Neuronal stem cell (in vitro differentiated cells): ENCODE results near the gene GPR156.
A peak's percentile ranks its signal among the peaks of the same experiment; 100 is the strongest.

Source experiments
- DNase-seq: peaks from one replicate; pipeline ENCODE4 v3.0.0-alpha.2; 2013; ENCODE audit warnings: low spot score
- H2AFZ ChIP-seq: one replicate; pipeline ENCODE4 v1.6.1; 2013; ENCODE audit warnings: mild to moderate bottlenecking, low read length, inconsistent platforms
- H2AK5ac ChIP-seq: 2 replicates; pipeline ENCODE4 v1.6.1; 2013; ENCODE audit warnings: low read depth, mild to moderate bottlenecking, inconsistent platforms, low read length, moderate library complexity, mixed read lengths
- H2BK120ac ChIP-seq: 2 replicates; pipeline ENCODE4 v1.6.1; 2013; ENCODE audit warnings: low read depth, mild to moderate bottlenecking, inconsistent platforms, low read length, moderate library complexity, mixed read lengths
- H2BK12ac ChIP-seq: one replicate; pipeline ENCODE4 v1.6.1; 2013; ENCODE audit warnings: low read length, inconsistent platforms
- H2BK15ac ChIP-seq: 2 replicates; pipeline ENCODE4 v1.6.1; 2013; ENCODE audit warnings: mild to moderate bottlenecking, low read length, inconsistent platforms, mixed read lengths
- H2BK5ac ChIP-seq: one replicate; pipeline ENCODE4 v1.6.1; 2013; ENCODE audit warnings: inconsistent platforms, mild to moderate bottlenecking, low read length, moderate library complexity
- H3K14ac ChIP-seq: one replicate; pipeline ENCODE4 v1.6.1; 2013; ENCODE audit warnings: low read length, inconsistent platforms
- H3K18ac ChIP-seq: 2 replicates; pipeline ENCODE4 v1.6.1; 2013; ENCODE audit warnings: low read length, inconsistent platforms
- H3K23ac ChIP-seq: 2 replicates; pipeline ENCODE4 v1.6.1; 2013; ENCODE audit warnings: low read depth, mild to moderate bottlenecking, mixed read lengths, low read length, inconsistent platforms; ENCODE audit not compliant: poor library complexity
- H3K27ac ChIP-seq: replicated peaks from 3 replicates; pipeline ENCODE4 v1.5.1; 2013; ENCODE audit warnings: low read length, inconsistent platforms
- H3K27me3 ChIP-seq, 3 experiments: 2 replicates each; pipeline ENCODE4 v1.6.1; 2013; ENCODE audit warnings: low read length in 3 of 3, mild to moderate bottlenecking in 2 of 3, inconsistent platforms in 1 of 3, low read depth in 1 of 3, mixed read lengths in 1 of 3, moderate library complexity in 1 of 3; ENCODE audit not compliant: control insufficient read depth in 3 of 3, insufficient read depth in 3 of 3
- H3K36me3 ChIP-seq, 2 donors: replicated peaks in 1 of 2; 2 replicates each; pipeline ENCODE4 v1.6.1; 2013; ENCODE audit warnings: low read length in 2 of 2; ENCODE audit not compliant: control insufficient read depth in 2 of 2, insufficient read depth in 2 of 2
- H3K4ac ChIP-seq: 2 replicates; pipeline ENCODE4 v1.6.1; 2013; ENCODE audit warnings: inconsistent platforms, mild to moderate bottlenecking, low read length, moderate library complexity
- H3K4me1 ChIP-seq, 2 donors: 1 replicate in 1 of 2; 2 replicates in 1 of 2; pipeline ENCODE4 v1.6.1; 2013; ENCODE audit warnings: low read length in 2 of 2, low read depth in 1 of 2; ENCODE audit not compliant: control insufficient read depth in 2 of 2, insufficient read depth in 1 of 2
- H3K4me2 ChIP-seq: one replicate; pipeline ENCODE4 v1.6.1; 2013; ENCODE audit warnings: mild to moderate bottlenecking, low read length, inconsistent platforms; ENCODE audit not compliant: insufficient read depth, poor library complexity, severe bottlenecking
- H3K4me3 ChIP-seq, 2 donors: 2 replicates each; pipeline ENCODE4 v1.5.1; 2013; ENCODE audit warnings: low read length in 2 of 2, mild to moderate bottlenecking in 2 of 2, inconsistent platforms in 1 of 2, moderate library complexity in 1 of 2
- H3K79me1 ChIP-seq: one replicate; pipeline ENCODE4 v1.6.1; 2013; ENCODE audit warnings: low read depth, mild to moderate bottlenecking, inconsistent platforms, low read length, moderate library complexity
- H3K9ac ChIP-seq: one replicate; pipeline ENCODE4 v1.6.1; 2013; ENCODE audit warnings: mild to moderate bottlenecking, low read depth, low read length, inconsistent platforms; ENCODE audit not compliant: poor library complexity
- H3K9me3 ChIP-seq, 2 donors: replicated peaks in 1 of 2; 2 replicates each; pipeline versions ENCODE3 to v1.6.1; 2013; ENCODE audit warnings: low read length in 2 of 2, mild to moderate bottlenecking in 2 of 2, inconsistent platforms in 1 of 2, low read depth in 1 of 2, mixed read lengths in 1 of 2, moderate library complexity in 1 of 2; ENCODE audit not compliant: control insufficient read depth in 2 of 2, insufficient read depth in 1 of 2
- H4K8ac ChIP-seq: one replicate; pipeline ENCODE4 v1.6.1; 2013; ENCODE audit warnings: low read depth, mild to moderate bottlenecking, inconsistent platforms, low read length, moderate library complexity
- H4K91ac ChIP-seq: one replicate; pipeline ENCODE4 v1.6.1; 2013; ENCODE audit warnings: low read length, low read depth, mild to moderate bottlenecking, inconsistent platforms; ENCODE audit not compliant: poor library complexity
- WGBS, 2 donors: extraction: QIAGEN DNeasy Blood & Tissue Kit; methylation state at CpG; one replicate each; pipeline ENCODE4 v1.1.7; 2013; ENCODE audit warnings: missing lambda C conversion rate in 2 of 2, mixed read lengths in 1 of 2; ENCODE audit not compliant: insufficient read length in 2 of 2, insufficient replicate concordance in 1 of 2; ENCODE audit errors: extremely low coverage in 2 of 2; 5-methylcytosine and 5-hydroxymethylcytosine counted together

The GPR156 gene

DNA sequence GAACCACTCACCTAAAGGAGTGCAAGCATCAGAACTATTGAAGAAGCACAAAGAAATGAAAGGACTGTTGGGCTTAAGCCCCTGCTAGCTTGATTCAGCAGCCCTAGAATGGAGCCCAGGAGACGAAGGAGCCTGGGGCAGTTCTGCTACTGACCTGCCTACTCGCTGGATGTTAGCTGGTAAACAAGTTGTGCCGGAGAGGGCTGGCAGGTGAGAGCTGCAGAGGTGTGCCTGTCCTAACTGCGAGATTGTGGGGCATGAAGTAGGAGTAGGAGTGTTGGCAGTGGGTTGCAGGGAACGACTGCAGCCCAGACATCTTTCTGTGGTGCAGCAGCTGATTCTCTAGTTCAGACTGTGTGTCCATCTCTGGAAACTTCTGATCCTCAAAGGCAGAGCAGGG is 115.6 kb downstream of the GPR156 start:
- no peak overlapping the region for H3K23ac ChIP-seq
- no peak overlapping the region for H4K91ac ChIP-seq
- H3K4me2 ChIP-seq = no peak overlapping the region
- H3K27me3 ChIP-seq = no peaks in the 10 kb centered on the region
- no peak overlapping the region for H3K4me3 ChIP-seq
- H4K8ac ChIP-seq = no peak overlapping the region
- no peak overlapping the region for H2BK5ac ChIP-seq
- H2BK12ac ChIP-seq = no peak overlapping the region
- H3K4ac ChIP-seq = no peak overlapping the region
- H2AFZ ChIP-seq = no peak overlapping the region
- H3K9me3 ChIP-seq = no peaks in the 10 kb centered on the region
- no peaks in the 10 kb centered on the region for H3K36me3 ChIP-seq
- H3K79me1 ChIP-seq = no peaks in the 10 kb centered on the region
- H2BK15ac ChIP-seq = no peak overlapping the region
- H3K27ac ChIP-seq = no peak overlapping the region
- no peak overlapping the region for H3K9ac ChIP-seq
- H3K14ac ChIP-seq = no peak overlapping the region
- H3K18ac ChIP-seq = peak overlapping the region; percentile 61
- H3K4me1 ChIP-seq = no peaks in the 10 kb centered on the region
- H2BK120ac ChIP-seq = no peak overlapping the region
- DNase-seq = no peak
- WGBS, 2 donors = no CpG with 5 or more reads among the region's 5 CpGs
- H2AK5ac ChIP-seq = no peak overlapping the region

DNA sequence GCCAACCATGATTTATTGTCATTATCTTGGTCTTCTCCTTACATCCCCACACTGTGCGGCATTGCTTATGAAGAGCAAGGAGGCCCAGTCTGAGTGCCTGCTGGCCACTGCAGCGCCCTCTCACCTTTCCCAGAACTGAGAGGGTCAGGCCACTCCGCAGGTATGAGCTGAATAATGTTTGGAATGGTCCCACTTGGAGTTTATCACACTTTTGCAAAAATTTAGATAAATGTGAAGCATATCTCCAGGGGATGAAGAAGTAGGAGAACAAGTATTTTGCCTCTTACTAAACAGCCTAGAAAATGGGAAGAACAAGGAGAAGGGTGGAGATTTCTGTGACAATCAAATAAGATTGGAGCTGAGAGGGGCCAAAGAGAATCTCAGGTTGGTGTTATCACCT is 116.4 kb downstream of the GPR156 start:
- H4K91ac ChIP-seq = no peak overlapping the region
- no peak overlapping the region for H3K4me2 ChIP-seq
- no peak overlapping the region for H2BK120ac ChIP-seq
- H3K23ac ChIP-seq = no peak overlapping the region
- WGBS, 2 donors = no CpG with 5 or more reads among the region's 3 CpGs
- H2BK12ac ChIP-seq = no peak overlapping the region
- no peak overlapping the region for H4K8ac ChIP-seq
- H3K14ac ChIP-seq = no peak overlapping the region
- H3K4me3 ChIP-seq = no peak overlapping the region
- H3K18ac ChIP-seq = no peak overlapping the region
- no peak overlapping the region for H2BK15ac ChIP-seq
- no peak for DNase-seq
- no peak overlapping the region for H3K27ac ChIP-seq
- H3K9ac ChIP-seq = no peak overlapping the region
- no peak overlapping the region for H2BK5ac ChIP-seq
- H3K4me1 ChIP-seq = no peaks in the 10 kb centered on the region
- H2AFZ ChIP-seq = no peak overlapping the region
- no peaks in the 10 kb centered on the region for H3K79me1 ChIP-seq
- H3K36me3 ChIP-seq = no peaks in the 10 kb centered on the region
- H3K4ac ChIP-seq = no peak overlapping the region
- no peak overlapping the region for H2AK5ac ChIP-seq
- no peaks in the 10 kb centered on the region for H3K27me3 ChIP-seq
- no peaks in the 10 kb centered on the region for H3K9me3 ChIP-seq

DNA sequence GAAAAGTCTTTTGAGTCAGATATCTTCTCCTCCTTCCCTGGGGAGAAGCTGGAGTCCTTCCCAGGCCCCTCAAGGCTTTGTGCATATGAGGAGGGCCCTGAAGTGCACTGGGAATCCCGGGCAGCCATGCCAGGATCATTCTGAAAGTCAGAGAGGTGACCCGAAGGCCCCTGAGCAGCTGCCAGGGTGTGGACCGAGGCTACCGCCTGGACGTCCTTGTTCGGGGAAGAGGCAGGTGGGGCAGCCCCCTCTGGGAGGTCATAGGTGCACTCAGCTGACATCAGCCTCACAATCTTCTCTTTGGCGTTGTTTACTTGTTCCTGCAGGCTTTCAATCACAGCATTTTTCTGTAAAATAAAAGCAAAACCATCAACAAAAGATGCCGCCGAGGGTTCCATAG is 117.0 kb downstream of the GPR156 start:
- DNase-seq = no peak
- Histone ChIP-seq H3K4me2 (no peak overlapping the region), H2BK12ac (no peak overlapping the region), H2BK120ac (no peak overlapping the region), H4K91ac (no peak overlapping the region), H3K9ac (no peak overlapping the region), H2AK5ac (no peak overlapping the region), H3K27ac (no peak overlapping the region), H3K27me3 (no peaks in the 10 kb centered on the region), H3K18ac (no peak overlapping the region), H3K9me3 (no peaks in the 10 kb centered on the region), H3K14ac (no peak overlapping the region), H4K8ac (no peak overlapping the region), H2AFZ (no peak overlapping the region), H2BK15ac (no peak overlapping the region), H3K4me3 (no peak overlapping the region), H3K36me3 (no peaks in the 10 kb centered on the region), H2BK5ac (no peak overlapping the region), H3K4me1 (no peaks in the 10 kb centered on the region), H3K79me1 (no peaks in the 10 kb centered on the region), H3K4ac (no peak overlapping the region), H3K23ac (no peak overlapping the region)
- WGBS, 2 donors = no CpG with 5 or more reads among the region's 9 CpGs

DNA sequence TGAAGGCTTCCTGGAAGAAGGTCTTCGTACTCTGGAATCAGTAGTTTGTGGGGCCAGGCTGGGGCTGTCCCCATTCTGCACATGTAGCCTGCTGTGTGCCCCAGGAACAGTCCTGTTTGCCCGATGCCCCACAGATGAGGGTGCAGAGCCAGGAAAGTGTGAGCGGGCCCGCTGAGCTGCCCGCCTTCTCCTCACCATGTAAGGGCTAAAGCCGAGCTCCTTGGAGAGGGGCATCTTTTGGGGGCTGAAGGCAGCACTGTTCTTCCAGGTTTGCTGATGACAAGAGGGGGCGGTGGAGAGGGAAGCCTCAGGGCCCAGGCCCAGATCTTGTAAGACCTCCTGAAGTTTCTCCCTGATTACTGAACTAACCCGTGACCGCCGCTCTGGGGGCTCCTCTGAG is 117.5 kb downstream of the GPR156 start:
- Histone ChIP-seq H4K91ac (no peak overlapping the region), H3K14ac (peak overlapping the region; percentile 43), H3K9ac (peak overlapping the region; percentile 50), H2BK15ac (no peak overlapping the region), H3K23ac (peak overlapping the region; percentile 47), H3K27ac (no peak overlapping the region), H2BK120ac (no peak overlapping the region), H3K4me2 (no peak overlapping the region), H2AK5ac (peak overlapping the region; percentile 17), H3K4me3 (no peak overlapping the region), H3K36me3 (no peaks in the 10 kb centered on the region), H3K79me1 (no peaks in the 10 kb centered on the region), H3K4ac (no peak overlapping the region), H3K9me3 (no peaks in the 10 kb centered on the region), H2BK12ac (no peak overlapping the region), H4K8ac (no peak overlapping the region), H3K27me3 (no peaks in the 10 kb centered on the region), H3K18ac (no peak overlapping the region), H2AFZ (no peak overlapping the region), H3K4me1 (no peaks in the 10 kb centered on the region), H2BK5ac (no peak overlapping the region)
- no CpG with 5 or more reads among the region's 10 CpGs for WGBS, 2 donors
- no peak for DNase-seq
